CD14-positive monocyte (primary cell): Measurements from ENCODE around the gene PHLDA1. TPM values are rescaled to one million over a fixed set of nuclear protein-coding genes. Genes with fewer than 3 reads are reported as not detected.

Experiments used
- DNase-seq, 3 donors: peaks; one replicate each; pipeline ENCODE4 v3.0.0-alpha.2; 2011 to 2022
- H2AFZ ChIP-seq: 2 replicates; pipeline ENCODE4 v1.6.0; 2012; ENCODE audit warnings: mild to moderate bottlenecking, low read depth, low read length, inconsistent platforms; ENCODE audit not compliant: insufficient read depth, poor library complexity, severe bottlenecking
- H3K27ac ChIP-seq, 2 donors: 1 replicate in 1 of 2; 2 replicates in 1 of 2; pipeline ENCODE4 v1.5.1; 2012 to 2013; ENCODE audit warnings: low read length in 2 of 2, control low read depth in 1 of 2, inconsistent platforms in 1 of 2, low read depth in 1 of 2, mild to moderate bottlenecking in 1 of 2
- H3K27me3 ChIP-seq, 2 donors: one replicate each; pipeline versions ENCODE4 v1.6.0 to v1.6.1; 2011 to 2013; ENCODE audit warnings: low read length in 2 of 2; ENCODE audit not compliant: control insufficient read depth in 2 of 2, insufficient read depth in 2 of 2
- H3K36me3 ChIP-seq, 2 donors: replicated peaks in 1 of 2; 1 replicate in 1 of 2; 2 replicates in 1 of 2; pipeline versions ENCODE4 v1.5.1 to v1.6.1; 2012 to 2013; ENCODE audit warnings: low read length in 2 of 2, control low read depth in 1 of 2, inconsistent platforms in 1 of 2, mild to moderate bottlenecking in 1 of 2; ENCODE audit not compliant: insufficient read depth in 2 of 2, control insufficient read depth in 1 of 2
- H3K4me1 ChIP-seq, 2 donors: 1 replicate in 1 of 2; 2 replicates in 1 of 2; pipeline versions ENCODE4 v1.5.1 to v1.6.1; 2012 to 2013; ENCODE audit warnings: low read length in 2 of 2, control low read depth in 1 of 2, inconsistent platforms in 1 of 2, mild to moderate bottlenecking in 1 of 2, moderate library complexity in 1 of 2; ENCODE audit not compliant: insufficient read depth in 2 of 2, control insufficient read depth in 1 of 2
- H3K4me2 ChIP-seq: replicated peaks from 2 replicates; pipeline ENCODE3; 2012; ENCODE audit warnings: low read length, moderate library complexity, mild to moderate bottlenecking; ENCODE audit not compliant: poor library complexity, severe bottlenecking; ENCODE audit errors: extremely low read depth
- H3K4me3 ChIP-seq, 3 experiments: fragments of 200-600 bp in 1 of 3; sonication (generic) in 1 of 3; replicated peaks in 1 of 3; 1 replicate in 2 of 3; 2 replicates in 1 of 3; pipeline ENCODE4 v1.5.1; 2011 to 2013; ENCODE audit warnings: low read length in 3 of 3, mild to moderate bottlenecking in 3 of 3, control low read depth in 2 of 3, low read depth in 2 of 3, inconsistent platforms in 1 of 3, moderate library complexity in 1 of 3
- H3K79me2 ChIP-seq: 2 replicates; pipeline ENCODE4 v1.6.0; 2012; ENCODE audit warnings: mild to moderate bottlenecking, control low read depth, inconsistent platforms, low read length, moderate library complexity; ENCODE audit not compliant: insufficient read depth
- H3K9ac ChIP-seq: 2 replicates; pipeline ENCODE4 v1.6.0; 2017; ENCODE audit warnings: low read length, mild to moderate bottlenecking; ENCODE audit not compliant: insufficient read depth, poor library complexity, severe bottlenecking
- H3K9me3 ChIP-seq, 2 donors: replicated peaks in 1 of 2; 1 replicate in 1 of 2; 2 replicates in 1 of 2; pipeline versions ENCODE4 v1.5.1 to v1.6.1; 2012 to 2013; ENCODE audit warnings: low read length in 2 of 2, control low read depth in 1 of 2; ENCODE audit not compliant: control insufficient read depth in 1 of 2, insufficient read depth in 1 of 2
- H4K20me1 ChIP-seq: 2 replicates; pipeline ENCODE4 v1.6.0; 2012; ENCODE audit warnings: mild to moderate bottlenecking, low read length, control low read depth, moderate library complexity; ENCODE audit not compliant: insufficient read depth
- H3K27ac Mint-ChIP-seq, 7 donors: one replicate each; pipeline ENCODE4 v1.8.0; 2020; ENCODE audit warnings: mild to moderate bottlenecking in 7 of 7, mixed read lengths in 7 of 7, moderate library complexity in 6 of 7, inconsistent platforms in 2 of 7
- H3K27me3 Mint-ChIP-seq, 3 donors: one replicate each; pipeline ENCODE4 v1.8.0; 2021 to 2022; ENCODE audit warnings: low read depth in 3 of 3, mild to moderate bottlenecking in 3 of 3, mixed read lengths in 3 of 3, moderate library complexity in 3 of 3, inconsistent platforms in 1 of 3
- H3K36me3 Mint-ChIP-seq, 2 donors: one replicate each; pipeline ENCODE4 v1.8.0; 2020; ENCODE audit warnings: mixed read lengths in 2 of 2, inconsistent platforms in 1 of 2, mild to moderate bottlenecking in 1 of 2
- H3K4me1 Mint-ChIP-seq: one replicate; pipeline ENCODE4 v1.8.0; 2020; ENCODE audit warnings: mild to moderate bottlenecking, mixed read lengths
- H3K4me3 Mint-ChIP-seq, 2 donors: one replicate each; pipeline ENCODE4 v1.8.0; 2020; ENCODE audit warnings: mild to moderate bottlenecking in 2 of 2, mixed read lengths in 2 of 2, moderate library complexity in 1 of 2
- H3K9me3 Mint-ChIP-seq, 7 donors: one replicate each; pipeline ENCODE4 v1.8.0; 2020 to 2022; ENCODE audit warnings: mixed read lengths in 7 of 7, mild to moderate bottlenecking in 6 of 7, moderate library complexity in 6 of 7, inconsistent platforms in 2 of 7
- WGBS: methylation state at CpG from one replicate; pipeline ENCODE4 v1.1.5; 2013; ENCODE audit warnings: missing lambda C conversion rate; ENCODE audit not compliant: insufficient coverage; 5-methylcytosine and 5-hydroxymethylcytosine counted together
- intact Hi-C, 2 donors: fragments of 100-400 bp; cut with micrococcal nuclease; formaldehyde crosslinking; loops; one replicate each; pipeline versions ENCODE4 v1.15.0 to v1.15.1; 2023
- polyA plus RNA-seq, 3 donors: library from polyadenylated mRNA; depleted of rRNA in 1 of 3; unstranded in 2 of 3; stranded (reverse) in 1 of 3; fragments of 300-500 nt in 2 of 3; fragments of >200 nt in 1 of 3; fragmentation: Illumina TruSeq in 2 of 3; gene quantifications; 1 replicate in 2 of 3; 2 replicates in 1 of 3; pipeline ENCODE4 v1.2.3, GENCODE V29; 2012 to 2021
- TF ChIP-seq, protein P1 (sequence below): fragments of 200-600 bp; IDR thresholded peaks from one replicate; pipeline ENCODE4 v1.8.0; 2022; ENCODE audit warnings: antibody characterized with exemption, mild to moderate bottlenecking

Gene PHLDA1
- polyA plus RNA-seq, 3 donors, result 1.1 to 5.8 (median 1.6) TPM

DNA sequence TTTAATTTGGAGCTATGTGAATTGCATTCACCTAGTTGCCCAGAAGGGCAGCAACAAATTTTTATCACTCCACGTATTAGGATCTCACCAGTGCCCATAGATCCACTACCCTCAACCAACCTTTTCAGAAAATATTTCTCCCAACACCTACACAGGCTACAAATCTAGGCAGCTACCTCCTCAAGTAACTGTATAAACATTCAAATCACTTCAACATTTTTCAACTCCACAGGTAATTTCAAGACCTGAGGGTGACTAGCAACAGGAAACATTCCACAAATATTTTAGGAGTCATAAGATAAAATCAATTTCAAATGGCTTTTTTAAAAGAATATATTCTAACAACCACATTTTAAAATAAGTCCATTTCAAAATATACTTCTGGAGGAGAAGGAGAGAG is 12.9 kb downstream of the PHLDA1 start:
- TF ChIP-seq, protein P1, sequence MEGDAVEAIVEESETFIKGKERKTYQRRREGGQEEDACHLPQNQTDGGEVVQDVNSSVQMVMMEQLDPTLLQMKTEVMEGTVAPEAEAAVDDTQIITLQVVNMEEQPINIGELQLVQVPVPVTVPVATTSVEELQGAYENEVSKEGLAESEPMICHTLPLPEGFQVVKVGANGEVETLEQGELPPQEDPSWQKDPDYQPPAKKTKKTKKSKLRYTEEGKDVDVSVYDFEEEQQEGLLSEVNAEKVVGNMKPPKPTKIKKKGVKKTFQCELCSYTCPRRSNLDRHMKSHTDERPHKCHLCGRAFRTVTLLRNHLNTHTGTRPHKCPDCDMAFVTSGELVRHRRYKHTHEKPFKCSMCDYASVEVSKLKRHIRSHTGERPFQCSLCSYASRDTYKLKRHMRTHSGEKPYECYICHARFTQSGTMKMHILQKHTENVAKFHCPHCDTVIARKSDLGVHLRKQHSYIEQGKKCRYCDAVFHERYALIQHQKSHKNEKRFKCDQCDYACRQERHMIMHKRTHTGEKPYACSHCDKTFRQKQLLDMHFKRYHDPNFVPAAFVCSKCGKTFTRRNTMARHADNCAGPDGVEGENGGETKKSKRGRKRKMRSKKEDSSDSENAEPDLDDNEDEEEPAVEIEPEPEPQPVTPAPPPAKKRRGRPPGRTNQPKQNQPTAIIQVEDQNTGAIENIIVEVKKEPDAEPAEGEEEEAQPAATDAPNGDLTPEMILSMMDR, result no peak

DNA sequence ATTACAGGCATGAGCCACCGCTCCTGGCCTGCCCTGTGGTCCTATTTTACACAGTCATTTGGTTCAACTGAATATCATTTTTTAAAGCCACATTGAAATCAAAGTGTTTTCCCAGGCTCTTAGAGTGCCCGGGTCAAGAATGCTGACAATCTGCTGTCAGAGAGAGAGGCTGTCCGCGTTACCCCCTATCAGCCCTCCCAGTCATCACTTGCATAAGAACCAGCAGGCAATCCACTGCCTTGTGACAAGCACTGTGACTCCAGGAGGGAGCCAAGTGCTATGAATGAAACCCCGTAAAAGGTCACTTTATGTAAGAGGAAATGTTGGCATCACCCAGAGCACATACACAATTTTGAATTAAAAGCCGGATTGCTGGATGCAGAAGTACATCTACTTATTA is 13.5 kb downstream of the PHLDA1 start:
- no peak overlapping the region for H3K9ac ChIP-seq
- H3K4me3 Mint-ChIP-seq, result no peak overlapping the region
- DNase-seq, result peak; percentile 31 to 51 (median 42)
- H3K36me3 ChIP-seq, result no peaks in the 10 kb centered on the region
- H3K27ac ChIP-seq, result no peak overlapping the region
- WGBS, result 87% methylated on average over 2 of the region's 6 CpGs
- intact Hi-C loops, result no loop called here
- H3K27me3 ChIP-seq, result no peaks in the 10 kb centered on the region
- H3K4me1 Mint-ChIP-seq, result peaks cover 26% of the 10 kb centered on the region
- H3K4me2 ChIP-seq, result no peak overlapping the region
- H3K4me3 ChIP-seq, result no peak overlapping the region
- no peaks in the 10 kb centered on the region for H4K20me1 ChIP-seq
- peaks cover 16 to 17% of the 10 kb centered on the region in 2 donors for H3K4me1 ChIP-seq
- no peaks in the 10 kb centered on the region for H3K79me2 ChIP-seq
- TF ChIP-seq, protein P1, result no peak
- peak overlapping the region in 2 of 7 donors; percentile 4 to 17 for H3K27ac Mint-ChIP-seq
- H3K9me3 ChIP-seq, result no peaks in the 10 kb centered on the region
- H2AFZ ChIP-seq, result no peak overlapping the region
- peaks cover 5 to 6% (median 5%) of the 10 kb centered on the region in 3 donors for H3K27me3 Mint-ChIP-seq
- no peaks in the 10 kb centered on the region for H3K36me3 Mint-ChIP-seq
- peaks cover 0 to 2% (median 0%) of the 10 kb centered on the region in 7 donors for H3K9me3 Mint-ChIP-seq

More for the DNA sequence above, 12.9 kb downstream of the PHLDA1 start:
- no peak overlapping the region for H3K27ac ChIP-seq
- no peaks in the 10 kb centered on the region for H3K9me3 ChIP-seq
- no peak overlapping the region for H3K4me3 ChIP-seq
- H2AFZ ChIP-seq, result no peak overlapping the region
- H4K20me1 ChIP-seq, result no peaks in the 10 kb centered on the region
- H3K36me3 ChIP-seq, result no peaks in the 10 kb centered on the region
- Mint-ChIP-seq H3K36me3 (no peaks in the 10 kb centered on the region), H3K4me3 (no peak overlapping the region), H3K9me3 (peaks cover 0 to 2% (median 0%) of the 10 kb centered on the region in 7 donors), H3K27ac (peak overlapping the region in 1 of 7 donors; percentile 4), H3K27me3 (peaks cover 5 to 6% (median 5%) of the 10 kb centered on the region in 3 donors), H3K4me1 (peaks cover 26% of the 10 kb centered on the region)
- H3K79me2 ChIP-seq, result no peaks in the 10 kb centered on the region
- H3K4me1 ChIP-seq, result peaks cover 16 to 17% of the 10 kb centered on the region in 2 donors
- 100% methylated on average over 1 of the region's 1 CpG for WGBS
- H3K9ac ChIP-seq, result no peak overlapping the region
- no peak overlapping the region for H3K4me2 ChIP-seq
- DNase-seq, result no peak
- intact Hi-C loops, result no loop called here
- H3K27me3 ChIP-seq, result no peaks in the 10 kb centered on the region
